Kasumi-1 (cell line): ENCODE measurements around the gene OR1K1.
"Not testable (repeated sequence)": the region's sequence is repeated elsewhere in the genome, so short reads cannot be mapped to it uniquely, and the experiment has no call there.

Experiments used
- DNase-seq, 2 experiments: peaks; one replicate each; lab custom pipeline; 2025; lab: John Stamatoyannopoulos, UW

Gene OR1K1

GRCh38 chr9:122812736-122813135 is 12.8 kb downstream of the OR1K1 start:
- no peak for DNase-seq

DNA sequence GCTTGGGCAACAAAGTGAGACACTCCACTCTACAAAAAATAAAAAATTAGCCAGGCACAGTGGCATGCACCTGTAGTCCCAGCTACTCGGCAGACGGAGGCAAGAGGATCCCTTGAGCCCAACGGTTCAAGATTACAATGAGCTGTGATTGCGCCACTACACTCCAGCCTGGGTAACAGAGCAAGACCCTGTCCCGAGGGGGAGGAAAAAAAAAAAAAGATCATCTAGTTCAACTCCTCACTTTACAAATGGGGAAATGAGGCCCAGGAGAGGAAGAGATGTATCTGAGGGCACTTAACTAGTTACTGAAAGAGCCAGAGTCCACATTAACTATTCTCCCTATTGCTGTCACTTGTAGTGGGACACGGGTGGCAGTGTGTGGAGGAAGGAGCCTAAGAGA is 14.6 kb downstream of the OR1K1 start:
- no peak for DNase-seq

GRCh38 chr9:122815544-122815943 is 15.6 kb downstream of the OR1K1 start:
- no peak for DNase-seq

DNA sequence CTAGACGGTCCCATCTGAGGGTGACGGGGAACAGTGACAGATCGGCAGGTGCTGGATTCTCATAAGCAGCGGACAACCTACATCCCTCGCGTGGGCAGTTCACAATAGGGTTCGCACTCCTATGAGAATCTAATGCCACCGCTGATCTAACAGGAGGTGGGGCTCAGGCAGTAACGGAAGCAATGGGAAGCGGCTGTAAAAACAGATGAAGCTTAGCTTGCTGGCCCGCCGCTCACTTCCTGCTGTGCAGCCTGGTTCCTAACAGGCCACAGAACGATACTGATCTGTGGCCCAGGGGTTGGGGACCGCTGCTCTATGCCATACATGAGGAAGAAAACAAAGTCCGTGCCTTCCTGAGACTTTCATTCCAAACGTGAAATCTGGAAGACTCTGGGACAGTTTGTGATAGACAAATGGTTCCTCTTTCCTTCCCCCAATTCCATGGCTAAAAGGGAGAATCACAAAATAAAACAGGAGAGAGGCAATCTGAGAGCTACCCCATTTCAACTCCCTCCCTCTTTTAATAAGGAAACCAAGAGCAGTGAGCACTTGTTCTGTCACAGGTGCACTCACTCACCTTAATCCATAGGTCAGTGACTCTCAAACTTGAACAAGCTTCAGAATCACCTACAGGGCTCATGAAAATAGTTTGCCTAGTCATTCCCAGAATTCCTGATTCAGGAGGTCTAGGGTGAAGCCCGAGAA is 16.4 kb downstream of the OR1K1 start:
- peak; percentile 94 for DNase-seq

DNA sequence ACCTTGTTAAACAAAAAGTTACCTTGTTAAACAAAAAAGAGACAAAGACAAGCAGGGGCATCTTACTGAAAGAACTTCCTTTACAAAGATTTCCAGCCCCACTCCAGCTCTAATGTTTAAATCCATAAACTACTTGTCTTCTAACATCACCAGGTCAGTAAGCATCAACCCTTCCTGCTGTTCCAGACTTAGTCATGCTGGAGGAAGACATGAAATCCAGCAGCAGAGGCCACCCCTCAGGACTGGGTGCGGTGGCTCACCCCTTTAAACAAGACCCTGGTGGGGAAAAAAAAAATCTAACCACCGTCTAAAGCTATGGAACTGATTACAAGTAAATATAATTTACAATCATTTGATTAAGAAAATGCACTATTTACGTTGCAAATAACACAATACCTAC is 19.4 kb downstream of the OR1K1 start:
- DNase-seq: no peak

GRCh38 chr9:122819791-122820489 is 20.0 kb downstream of the OR1K1 start:
- no peak for DNase-seq

- no peak for DNase-seq
Observed at GRCh38 chr9:122820490-122820845, 20.5 kb downstream of the OR1K1 start.

DNA sequence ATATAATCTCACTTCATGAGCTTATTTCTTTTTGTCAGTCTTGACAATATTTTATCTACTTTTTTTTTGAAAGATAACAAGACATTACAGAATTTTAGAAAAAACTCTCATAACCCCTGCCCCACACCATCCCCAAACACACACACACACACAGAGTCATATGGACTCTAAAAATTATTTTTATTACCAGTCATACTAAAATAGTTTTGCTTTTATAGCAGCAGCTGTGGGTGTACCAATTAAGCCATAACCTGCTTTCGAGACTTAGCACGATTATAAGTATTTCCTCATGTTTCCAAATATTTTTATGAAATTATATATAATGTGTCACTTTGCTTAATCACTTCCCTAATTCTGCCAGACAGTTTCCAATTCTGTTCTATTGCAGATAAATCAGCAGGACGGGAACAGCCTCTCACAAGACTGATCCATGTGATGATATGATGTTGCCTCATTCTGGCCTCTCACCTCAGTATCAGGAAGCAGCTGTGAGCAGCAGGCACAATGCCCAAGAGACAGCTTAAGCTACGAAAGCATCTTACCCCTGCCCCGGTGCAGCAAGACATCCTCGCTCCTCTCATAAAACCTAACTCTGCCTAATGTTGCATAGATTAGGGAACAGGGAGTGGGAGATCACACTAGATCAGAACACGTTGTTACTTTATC is 21.5 kb downstream of the OR1K1 start:
- DNase-seq: peak; percentile 75 to 76

DNA sequence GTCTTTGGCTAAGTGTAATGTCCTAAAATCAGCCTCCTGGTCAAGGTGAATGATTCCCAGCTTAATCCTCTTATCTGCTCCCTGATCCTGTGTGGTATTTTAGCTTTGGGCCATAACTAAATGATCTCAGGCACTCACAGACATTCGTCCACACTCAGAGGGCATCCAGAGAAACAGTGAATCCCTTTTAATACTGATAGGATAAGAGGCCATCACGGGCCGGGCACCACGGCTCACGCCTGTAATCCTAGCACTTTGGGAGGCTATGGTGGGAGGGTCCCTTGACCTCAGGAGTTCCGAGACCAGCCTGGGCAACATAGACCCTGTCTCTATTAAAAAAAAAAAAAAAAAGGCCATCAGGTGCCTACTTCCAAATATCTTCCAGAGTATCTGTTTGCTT is 22.1 kb downstream of the OR1K1 start:
- DNase-seq: no peak

- no peak for DNase-seq
Observed at GRCh38 chr9:122822938-122823337, 23.0 kb downstream of the OR1K1 start.

DNA sequence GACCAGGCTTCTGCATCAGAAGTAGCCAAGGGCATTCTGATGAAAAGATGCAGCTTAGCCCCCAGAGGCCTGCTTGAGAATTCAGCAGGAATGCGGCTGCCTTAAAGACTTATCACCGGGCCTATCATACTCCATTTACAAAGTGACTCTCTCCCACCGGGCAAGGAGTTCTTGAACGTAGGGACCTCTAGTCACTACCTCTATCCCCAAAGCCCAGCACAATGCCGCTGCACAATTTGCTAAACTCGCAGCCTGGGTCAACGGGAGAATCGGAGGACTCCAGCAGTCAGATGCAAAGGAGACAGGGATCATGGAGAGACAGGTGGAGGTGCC is 27.8 kb downstream of the OR1K1 start:
- peak in 1 of 2 experiments; percentile 43 for DNase-seq

DNA sequence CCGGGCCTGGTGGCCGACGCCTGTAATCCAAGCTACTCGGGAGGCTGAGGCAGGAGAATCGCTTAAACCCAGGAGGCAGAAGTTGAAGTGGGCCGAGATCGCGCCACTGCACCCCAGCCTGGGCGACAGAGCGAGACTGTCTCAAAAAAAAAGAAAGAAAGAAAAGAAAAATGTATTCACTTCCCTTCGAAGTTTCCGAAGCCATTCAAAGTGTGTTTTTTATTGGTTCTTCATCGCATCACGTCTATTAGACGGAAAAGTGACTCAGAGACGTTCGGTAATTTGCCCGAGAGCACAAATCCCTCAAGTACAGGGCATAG is 29.0 kb downstream of the OR1K1 start:
- not testable (repeated sequence) for DNase-seq

DNA sequence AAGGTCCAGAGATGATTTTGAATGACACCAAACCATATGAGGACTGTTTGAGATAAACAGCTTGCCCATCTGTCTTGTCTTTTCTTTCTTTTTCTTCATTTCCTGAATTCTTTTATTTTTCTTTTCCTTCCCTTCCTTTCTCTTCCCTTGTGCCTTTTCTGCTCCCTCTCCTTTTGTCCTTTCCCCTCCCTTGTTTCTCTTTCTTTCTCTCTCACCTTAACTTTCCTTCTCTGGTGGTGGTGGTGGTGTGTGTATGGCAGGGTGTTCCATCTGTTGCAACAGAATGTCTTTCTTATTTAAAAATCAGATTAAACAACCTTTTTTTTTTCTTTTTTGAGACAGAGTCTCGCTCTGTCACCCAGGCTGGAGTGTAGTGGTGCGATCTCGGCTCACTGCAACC is 32.3 kb downstream of the OR1K1 start:
- DNase-seq: no peak

DNA sequence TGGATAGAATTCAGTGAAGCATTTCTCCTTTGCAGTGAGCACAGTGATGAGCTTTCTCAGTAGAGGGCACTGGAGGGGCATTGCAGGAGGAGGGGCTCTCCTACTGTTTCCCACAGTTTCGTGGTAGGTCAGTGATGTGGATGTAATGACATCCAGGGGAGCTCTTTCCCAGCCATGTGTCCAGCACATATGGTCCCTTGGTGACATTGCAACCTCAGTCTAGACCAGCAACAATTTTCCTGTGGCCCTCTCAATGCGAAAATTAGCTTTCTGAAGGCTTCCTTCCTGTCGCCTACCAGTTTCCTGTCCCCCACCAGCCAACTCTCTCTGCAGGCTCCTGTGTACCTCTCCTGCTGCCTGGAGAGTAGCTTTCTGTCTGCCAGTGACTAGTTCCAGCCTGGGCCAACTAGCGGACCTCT is 35.4 kb downstream of the OR1K1 start:
- DNase-seq: peak; percentile 73 to 85

DNA sequence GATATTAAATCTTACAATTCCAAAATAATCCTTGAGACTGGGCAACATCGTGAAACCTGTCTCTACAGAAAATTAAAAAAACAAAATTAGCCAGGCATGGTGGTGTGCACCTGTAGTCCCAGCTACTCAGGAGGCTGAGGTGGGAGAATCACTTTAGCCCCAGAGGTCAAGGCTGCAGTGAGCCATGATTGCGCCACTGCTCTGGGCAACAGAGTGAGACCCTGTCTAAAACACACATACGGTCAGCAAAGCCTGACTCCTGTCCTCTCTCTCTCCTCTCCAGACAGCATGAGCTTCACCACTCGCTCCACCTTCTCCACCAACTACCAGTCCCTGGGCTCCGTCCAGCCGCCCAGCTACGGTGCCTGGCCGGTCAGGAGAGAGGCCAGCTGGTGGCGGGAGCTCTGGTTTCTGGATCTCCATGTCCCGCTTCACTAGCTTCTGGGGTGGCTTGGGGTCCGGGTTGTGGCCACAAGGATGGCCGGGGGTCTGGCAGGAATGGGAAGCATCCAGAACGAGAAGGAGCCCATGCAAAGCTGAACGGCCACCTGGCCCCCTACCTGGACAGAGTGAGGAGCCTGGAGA is 37.4 kb downstream of the OR1K1 start:
- DNase-seq: no peak

DNA sequence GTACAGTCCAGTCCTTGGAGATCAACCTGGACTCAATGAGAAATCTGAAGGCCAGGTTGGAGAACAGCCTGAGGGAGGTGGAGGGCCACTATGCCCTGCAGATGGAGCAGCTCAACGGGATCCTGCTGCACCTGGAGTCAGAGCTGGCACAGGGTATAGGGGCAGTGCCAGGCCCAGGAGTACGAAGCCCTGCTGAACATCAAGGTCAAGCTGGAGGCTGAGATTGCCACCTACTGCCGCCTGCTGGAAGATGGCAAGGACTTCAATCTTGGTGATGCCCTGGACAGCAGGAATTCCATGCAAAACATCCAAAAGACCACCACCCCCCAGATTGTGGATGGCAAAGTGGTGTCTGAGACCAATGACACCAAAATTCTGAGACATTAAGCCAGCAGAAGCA is 38.5 kb downstream of the OR1K1 start:
- not testable (repeated sequence) for DNase-seq

- no peak for DNase-seq
Observed at GRCh38 chr9:122841501-122841900, 41.6 kb downstream of the OR1K1 start.

DNA sequence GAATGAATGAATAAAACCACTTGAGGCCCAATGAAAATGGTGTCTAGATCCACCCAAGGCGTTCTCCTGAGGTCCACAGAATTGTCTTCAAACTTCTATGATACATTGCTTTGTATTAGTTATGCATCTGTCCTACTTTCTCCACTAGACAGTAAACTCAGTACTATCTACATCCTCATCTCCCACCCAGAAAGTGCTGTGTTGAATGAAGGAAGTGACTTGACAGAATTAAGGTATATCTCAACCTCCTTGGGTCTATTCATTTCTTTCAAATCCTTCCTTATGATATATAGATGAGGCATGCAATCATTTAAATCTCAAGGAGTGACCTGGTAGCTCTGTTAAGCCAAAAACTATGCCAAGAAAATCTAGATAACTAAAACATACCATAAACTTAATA is 44.2 kb downstream of the OR1K1 start:
- DNase-seq: no peak

- DNase-seq: no peak
Observed at GRCh38 chr9:122845116-122845515, 45.2 kb downstream of the OR1K1 start.

DNA sequence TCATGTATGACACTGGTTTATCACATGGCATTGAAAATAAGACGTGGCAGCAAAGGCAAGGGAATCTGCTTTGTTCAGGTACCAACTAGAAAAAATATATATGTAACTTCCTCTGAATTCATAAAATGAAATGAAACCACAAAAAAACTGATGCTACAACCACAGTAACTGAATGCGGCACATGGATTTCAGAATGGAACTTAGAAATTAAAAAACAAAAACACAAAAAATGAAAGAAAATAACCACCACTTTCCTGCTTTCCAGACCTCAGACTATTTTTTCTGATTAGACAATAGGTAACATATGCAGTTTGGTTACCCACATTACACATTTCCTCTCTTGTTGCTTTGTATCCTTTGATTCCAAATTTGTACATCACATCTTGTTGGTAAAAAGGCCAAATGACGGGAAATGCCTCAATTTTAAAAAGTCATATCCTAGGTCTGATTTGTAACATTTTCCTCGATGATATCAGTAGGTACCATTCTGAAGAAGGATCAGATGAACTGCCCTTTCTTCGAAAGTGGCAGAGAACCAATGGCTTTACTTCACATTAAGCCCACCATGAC is 46.5 kb downstream of the OR1K1 start:
- no peak for DNase-seq

GRCh38 chr9:122848256-122848943 is 48.5 kb downstream of the OR1K1 start:
- DNase-seq: no peak
